ENCODE results near the gene MRC2.
A peak's percentile ranks its signal among the peaks of the same experiment; 100 is the strongest.

The MRC2 gene

DNA sequence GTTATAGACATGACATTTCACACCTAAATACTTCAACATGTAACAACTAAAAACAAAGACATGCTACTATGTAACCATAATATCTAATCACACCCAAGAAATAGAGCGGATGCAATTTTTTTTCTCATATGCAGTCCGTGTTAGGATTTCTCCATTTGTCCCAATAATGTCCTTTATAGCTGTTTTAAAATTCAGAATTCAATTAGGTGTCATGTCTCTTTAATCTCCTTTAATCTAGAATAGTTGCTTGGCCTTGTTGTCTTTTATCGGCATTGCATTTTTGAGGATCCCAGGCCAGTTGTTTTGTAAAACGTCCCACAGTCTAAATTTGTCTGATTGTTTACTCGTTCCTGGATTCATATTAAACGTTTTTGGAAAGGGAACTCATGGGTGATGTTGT lies 14.5 kb downstream of the MRC2 start:
- DNase-seq: no peak

DNA sequence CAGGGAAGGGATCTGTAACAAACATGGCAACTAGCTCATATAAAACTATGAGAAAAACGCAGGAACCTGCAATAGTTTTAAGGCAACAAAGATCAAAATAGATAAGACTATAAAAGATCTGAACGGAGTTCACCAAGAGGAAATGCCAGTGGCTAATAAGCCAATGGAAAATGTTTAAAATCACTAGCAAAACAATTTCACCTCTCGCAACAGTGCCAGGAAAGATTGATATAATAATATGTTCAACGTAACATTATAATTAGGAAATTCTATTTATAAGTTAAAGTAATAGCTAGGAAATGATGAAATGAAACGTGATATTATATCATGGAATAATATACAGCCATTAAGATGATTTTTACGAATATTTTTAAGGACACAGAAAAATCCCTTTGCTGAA lies 16.0 kb downstream of the MRC2 start:
- DNase-seq: no peak

DNA sequence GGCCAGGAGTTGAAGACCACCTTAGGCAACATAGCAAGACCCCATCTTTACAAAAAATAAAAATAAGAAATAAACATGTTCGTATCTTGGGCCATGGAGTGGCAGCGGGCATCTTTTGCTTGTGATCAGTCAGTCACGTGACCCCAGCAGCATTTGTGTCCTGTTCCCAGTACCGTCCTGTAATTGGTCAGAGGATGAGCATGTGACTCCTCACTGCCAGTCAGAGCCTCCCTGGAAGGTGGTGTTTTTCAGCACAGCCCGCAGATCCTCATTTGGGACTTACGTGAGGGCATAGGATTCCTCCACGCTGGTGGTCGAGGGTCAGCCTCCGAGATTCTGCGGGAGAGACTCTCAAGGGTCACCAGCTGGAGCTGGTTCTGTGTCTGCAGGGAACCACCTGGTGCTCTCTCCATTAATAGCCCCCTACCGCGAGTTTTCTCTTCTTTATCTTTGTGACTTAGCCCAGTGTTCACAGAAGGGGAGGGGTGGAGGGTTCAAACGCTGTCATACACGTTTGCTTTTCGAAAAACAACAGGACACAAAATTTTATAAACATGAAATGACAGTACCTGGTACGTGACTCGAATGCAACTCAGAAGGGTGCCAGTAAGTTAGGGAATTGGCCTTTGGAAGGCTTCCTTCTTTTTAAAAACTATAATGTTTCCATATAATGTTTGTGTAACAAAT lies 17.2 kb downstream of the MRC2 start:
- no peak for DNase-seq

DNA sequence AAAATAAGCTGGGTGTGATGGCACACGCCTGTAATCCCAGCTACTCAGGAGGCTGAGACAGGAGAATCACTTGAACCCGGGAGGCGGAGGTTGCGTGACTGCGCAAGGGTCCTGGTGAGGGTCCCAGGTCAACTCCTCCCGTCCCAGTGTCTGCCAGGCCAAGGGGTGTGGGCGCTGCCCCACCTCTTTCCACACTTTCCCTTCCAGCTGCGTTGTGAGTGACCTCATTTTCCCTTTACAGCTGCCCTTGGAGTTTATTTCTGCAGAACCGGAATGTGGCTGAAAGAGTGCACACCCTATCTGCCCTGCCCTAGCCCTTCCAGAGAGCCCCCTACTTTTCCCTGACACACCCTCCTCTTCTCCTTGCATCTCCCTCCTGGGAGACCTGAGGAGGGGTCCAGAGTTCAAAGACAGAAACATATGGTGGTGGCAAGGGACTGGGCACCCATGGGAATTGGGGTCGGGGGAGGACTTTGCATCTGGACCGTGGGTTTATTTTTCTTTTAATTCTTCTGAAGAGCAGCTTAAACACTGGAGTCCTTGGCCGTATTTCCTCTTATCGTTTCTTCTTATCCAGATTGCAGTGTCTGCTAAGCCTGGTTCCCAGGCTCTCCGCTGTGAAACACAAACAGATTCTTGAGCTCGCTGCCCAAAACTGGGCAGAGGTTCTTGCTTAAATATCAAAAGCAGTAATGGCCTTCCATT lies 20.9 kb downstream of the MRC2 start:
- DNase-seq: no peak

DNA sequence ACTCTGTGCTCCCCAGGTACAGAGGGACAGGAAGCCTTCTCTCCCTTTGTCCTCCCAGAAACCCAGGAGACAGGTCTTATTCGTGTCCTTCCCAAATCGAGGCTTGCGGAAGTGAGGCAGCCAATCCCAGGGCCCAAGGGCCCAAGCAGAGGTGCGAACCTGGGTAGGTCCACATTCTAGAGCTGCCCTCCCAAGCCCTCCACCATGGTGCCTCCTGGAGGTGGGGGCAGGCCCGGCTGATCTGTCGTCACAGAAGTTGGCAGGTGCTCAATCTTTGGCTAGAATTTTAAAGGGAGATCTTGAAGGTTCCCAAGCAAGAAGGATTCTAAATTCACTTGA lies 21.5 kb downstream of the MRC2 start:
- no peak for DNase-seq

DNA sequence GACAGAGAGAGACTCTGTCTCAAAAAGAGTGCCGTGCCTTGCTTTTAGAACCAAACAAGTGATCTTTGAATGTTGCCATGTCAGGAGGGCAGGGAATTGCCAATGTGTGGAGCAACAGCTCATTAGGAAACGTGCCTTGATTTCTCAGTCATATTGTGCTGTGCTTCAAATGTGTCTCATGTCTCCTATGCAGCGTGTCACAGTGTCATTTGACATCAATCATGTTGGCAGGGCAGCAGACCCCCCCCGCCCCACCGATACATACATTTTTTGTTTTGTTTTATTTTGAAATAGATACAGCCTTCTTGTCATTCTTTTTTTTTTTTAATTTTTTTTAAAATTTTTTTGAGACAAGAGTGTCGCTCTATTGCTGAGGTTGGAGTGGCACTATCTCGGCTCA lies 22.1 kb downstream of the MRC2 start:
- no peak for DNase-seq

DNA sequence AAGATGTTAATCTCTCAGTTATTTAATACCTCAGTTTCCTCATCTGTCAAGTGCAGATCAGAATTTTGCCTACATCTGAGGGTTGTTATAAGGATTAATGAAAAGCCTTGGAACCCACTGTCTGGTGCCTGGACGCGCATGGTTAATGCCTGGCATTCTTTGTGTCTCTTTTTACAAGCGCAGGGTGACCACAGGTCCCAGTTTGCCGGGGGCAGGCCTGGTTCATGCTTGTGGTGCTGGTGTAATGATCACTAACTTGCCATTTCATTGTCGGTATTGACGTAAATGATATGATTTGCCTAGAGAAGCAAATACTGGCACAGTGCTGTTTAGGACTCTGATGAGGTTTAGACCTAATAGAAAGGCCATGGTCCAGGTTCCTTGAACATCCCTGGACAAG lies 23.1 kb downstream of the MRC2 start:
- DNase-seq: no peak

DNA sequence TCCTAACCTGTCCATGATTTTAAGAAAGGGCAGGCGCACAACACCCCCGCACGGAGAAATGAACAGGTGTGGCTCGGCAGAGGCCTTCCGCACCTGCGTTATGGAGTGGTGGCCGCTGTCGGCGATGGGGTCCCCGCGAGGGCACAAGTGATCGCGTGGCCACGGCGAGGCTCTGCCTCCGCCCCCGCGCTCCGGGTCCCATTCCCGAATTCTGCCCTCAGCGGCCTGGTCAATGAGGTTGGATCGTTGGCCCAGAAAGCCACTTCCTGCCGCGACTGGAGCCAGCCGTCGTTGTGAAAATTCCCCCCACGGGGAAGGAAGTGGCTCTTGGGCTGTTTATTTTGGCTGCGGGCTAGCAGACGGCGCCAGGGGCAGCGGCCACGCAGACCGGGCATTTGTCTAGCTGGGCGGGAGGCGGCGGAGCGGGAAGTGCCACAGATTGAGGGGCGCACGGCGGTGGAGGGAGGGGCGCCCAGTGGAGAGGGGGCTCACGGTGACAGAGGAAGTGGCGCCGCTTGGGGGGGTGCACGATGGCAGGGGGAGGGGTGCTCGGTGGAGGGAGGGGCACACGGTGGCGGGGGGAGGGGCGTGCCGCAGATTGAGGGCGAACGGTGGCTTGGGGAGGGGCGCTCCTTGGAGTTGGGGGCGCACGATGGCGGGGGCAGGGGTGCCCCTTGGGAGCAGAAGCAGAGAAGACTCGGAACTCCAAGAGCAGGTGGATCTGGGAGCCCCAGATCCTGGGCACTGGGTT lies 25.0 kb downstream of the MRC2 start:
- DNase-seq: no peak

DNA sequence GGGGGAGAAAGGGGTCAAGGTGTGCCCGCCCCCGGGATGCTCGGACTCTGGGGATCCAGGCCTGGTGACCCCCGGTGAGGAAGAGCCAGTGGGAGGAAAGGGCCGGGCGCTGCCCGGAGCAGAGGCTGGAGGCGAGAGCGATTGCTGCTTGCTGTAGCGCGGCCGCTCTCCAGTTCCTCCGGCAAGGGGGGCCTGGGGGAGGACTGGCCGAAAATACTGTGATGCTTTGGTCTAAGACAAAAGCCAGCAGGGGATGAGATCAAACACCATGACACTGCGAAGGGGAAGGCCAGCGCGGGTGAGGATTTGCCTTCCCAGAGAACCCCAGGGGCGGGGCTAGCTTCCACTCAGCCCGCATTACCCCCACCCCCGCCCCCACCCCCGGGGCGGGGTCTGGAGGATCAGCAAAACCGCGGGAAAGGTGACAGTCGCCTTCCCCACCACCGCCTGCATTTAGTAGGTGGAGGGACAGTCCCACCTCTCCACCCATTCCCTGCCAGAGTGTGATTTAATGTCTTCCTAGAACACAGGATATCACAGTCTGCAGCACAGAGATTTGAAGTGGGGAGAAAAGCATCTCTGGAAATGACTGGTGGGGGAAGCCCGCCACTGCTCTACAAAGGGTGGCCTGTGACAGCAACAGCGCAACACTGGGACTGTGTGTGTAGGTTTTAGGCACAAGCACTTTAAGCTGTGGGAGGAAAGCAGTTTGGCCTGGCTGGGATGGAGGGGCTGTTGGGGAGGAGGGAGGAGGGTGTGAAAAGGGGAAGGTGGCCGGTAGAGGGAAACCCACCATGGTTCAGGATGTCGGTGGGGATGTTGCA lies 25.7 kb downstream of the MRC2 start:
- DNase-seq: peak; percentile 87 to 90

DNA sequence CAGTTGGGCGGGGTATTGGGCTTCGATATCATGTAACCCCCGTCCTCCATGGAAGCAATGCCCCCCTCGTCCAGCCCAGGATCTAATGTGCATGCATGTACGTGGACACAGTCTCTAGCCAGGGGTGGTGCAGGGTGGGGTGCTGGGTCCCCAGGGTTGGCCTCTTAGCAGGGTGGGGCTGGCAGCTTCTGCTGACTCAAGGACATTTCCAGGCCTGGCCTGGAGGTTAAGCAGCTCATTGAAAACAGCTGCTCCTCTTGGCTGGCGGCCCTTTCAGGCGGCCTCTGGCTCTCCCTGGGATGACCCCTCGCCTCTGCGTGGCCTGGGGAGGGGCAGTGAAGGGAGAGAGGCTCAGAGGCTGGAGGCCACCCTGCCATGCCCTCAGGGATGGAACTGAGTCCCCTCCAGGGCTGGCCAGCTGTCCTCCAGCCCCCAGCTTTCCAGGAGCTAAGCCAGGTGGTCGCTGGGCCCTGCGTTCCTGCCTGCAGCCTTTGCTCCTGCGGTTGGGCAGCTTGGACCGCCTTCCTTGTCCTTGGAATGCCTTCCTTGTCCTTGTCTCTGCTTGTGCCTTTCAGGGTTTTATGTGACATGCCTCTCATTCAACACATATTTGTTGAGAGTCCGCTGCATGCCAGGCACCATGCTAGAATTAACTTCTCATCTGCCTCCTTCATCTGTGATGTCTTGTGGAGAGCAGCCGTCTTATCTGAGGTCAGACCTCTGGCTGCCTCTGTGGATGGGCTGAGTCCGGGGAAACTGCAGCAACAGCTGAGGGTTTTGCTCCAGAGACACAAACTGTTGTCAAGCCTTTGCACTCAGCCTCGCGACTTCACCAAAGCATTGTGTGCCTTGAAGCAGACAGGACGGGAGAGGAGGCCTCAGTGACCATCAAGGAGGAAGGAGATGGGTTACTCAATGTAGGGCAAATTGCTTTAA lies 26.6 kb downstream of the MRC2 start:
- no peak for DNase-seq

DNA sequence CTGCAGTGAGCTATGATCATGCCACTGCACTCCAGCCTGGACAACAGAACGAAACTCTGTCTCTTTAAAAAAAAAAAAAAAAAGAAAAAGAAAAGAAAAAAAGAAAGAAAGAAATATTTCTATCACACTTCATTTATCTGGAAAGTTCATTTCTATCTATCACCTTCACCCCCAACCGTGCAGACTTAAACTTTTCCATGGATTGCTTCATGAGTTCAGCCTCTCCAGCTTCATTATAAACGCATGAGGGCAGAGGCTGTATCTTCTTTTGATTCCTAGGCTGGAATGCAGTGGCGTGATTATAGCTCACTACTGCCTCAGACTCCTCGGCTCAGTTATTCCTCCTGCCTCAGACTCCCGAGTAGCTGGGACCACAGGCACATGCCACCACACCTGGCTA lies 28.2 kb downstream of the MRC2 start:
- no peak for DNase-seq

DNA sequence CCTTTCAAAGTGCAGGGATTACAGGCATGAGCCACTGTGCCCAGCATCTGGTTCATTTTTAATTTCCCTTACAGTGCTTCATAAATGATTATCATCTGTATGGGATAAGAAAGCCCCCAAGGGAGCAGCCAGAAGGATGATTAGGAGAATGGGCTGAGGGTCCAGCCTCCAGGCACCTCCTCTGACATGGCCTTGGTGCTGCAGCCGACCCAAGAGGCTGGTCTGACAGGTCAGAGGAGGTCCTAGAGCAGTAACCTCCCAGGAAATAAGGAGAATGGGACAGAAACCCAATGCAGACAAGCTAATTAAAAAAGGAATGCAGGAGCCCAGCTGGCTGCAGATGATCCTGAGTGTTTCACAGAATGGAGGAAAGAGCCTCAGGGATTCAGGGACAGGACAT lies 29.0 kb downstream of the MRC2 start:
- DNase-seq: no peak

DNA sequence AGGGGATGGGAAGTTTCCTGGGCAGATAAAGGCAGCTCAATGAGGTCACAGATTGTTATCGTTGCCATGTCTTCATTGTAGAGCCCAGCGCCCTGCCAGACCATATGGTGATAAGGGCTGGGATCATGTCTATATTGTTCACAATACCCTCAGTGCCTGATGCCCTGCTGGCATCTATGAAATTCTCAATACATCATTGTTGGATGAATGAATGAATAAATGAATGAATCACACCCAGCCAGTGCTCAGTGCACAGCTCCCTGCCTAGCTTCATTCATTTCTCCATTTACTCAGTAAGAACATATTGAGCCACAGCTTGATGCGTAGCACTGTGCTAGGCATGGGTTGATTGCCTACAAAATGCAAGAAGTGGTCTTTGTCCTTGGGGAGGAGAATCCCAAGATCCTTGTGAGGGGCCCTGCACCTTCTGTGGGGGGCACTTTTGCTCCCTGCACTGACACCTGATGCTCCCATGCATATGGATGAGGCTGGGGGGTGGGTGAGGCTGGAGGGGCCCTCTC lies 29.7 kb downstream of the MRC2 start:
- DNase-seq: no peak

DNA sequence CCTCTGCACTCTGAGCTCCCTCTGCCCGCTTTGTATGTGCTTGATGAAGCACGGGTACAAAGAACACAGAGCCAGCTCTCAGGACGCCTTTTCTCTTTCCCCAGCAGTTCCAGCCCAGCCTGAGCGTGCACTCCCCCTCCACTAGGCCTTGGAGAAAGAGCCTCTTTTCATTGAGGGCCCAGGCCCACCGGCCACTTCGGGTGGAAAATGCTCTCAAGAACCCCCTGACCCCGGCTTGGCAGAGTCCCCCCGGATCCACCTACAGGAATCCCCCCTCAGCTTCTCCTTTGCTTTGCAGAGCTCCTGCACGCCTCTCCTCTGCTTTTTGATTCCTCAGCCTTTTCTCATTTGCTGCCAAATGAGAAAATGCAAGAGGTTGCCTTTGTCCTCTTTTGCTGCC lies 30.2 kb downstream of the MRC2 start:
- no peak for DNase-seq

DNA sequence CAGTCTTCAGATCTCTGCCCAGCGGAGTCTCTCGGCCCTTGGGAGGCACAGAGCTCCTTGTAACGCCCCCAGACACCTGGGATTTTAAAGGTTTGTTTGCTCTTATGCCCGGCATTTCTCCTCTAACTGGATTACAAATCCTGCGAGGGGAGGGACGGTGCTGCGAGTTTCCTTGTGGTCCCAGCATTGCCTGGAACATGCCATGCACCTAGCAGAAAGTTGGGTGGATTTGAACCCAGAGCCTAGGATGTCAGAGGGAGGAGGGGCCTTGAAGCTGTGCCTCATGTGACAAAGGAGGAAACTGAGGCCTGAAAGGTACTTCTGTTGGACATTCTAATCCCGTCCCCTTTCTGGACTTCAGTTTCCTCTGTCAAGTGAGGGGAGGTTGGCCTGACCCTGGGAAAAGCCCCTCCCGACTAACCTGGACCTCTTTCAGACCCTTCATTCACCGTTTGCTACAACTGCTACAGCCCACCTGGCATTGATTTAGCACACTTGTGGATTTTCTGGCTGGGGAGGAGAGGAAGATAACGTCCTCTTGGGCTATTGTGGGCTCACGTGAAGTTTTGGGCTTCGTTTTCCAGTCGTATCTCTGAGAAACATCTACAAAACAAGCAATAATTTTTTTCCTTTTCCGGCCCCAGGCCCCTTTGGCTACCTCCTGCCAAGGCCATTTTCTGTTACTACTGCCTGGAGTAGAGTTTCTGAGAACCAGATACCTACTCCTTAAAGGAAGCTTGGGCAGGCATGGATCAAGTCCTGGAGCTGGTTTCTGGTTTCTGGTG lies 30.9 kb downstream of the MRC2 start:
- DNase-seq: no peak

DNA sequence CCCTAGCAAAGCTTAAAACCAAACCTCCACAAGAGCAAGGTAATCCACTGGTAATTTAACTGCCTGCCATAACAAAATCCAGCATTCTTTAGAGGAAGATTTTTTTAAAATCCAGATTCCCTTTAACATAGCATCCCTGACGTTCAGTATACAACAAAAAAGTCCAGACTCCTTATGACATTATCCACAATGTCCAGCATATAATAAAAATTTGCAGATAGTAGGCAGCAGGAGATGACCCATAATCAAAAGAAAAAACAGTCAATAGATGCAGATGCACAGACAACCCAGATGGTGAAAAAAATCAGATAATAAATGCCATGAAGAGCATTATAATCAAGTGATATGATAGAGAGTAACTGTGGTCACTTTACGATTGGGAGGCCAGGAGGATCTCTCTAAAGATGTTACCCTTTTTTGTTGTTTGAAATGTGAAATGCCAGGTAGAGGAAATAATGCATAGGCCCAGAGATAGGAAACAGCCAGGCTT lies 33.2 kb downstream of the MRC2 start:
- DNase-seq: no peak

DNA sequence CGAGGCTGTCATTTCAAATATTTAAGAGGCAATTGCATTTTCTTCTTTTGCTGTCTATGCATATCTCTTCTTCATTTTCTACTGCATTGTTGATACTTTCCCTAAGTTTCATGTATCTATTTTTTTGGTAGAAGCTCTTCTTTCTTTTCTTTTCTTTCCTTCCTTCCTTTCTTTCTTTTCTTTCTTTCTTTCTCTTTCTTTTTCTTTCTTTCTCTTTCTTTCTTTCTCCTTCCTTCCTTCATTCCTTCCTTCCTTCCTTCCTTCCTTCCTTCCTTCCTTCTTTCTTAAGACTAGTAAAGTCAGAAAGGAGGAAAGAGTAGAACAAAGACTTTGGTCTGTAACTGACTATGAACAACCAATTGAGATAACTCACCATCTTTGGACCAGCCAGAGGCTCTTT lies 33.9 kb downstream of the MRC2 start:
- no peak for DNase-seq

DNA sequence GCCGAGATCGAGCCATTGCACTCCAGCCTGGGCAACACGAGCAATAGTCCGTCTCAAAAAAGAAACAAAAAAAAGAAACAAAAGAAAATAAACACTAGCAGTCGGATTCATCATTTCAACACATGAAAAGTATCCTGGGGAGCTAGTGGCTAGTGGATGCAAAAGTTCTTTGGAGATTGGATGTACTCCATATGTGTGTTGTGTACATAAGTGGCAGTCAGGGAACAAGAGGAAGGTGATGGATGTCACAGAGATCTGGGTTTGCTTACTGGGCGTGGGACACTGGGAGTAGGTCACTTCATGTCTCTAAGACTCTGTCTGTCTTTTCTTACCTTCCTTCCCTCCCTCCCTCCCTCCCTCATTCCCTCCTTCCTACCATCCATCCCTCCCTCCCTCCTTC lies 35.4 kb downstream of the MRC2 start:
- DNase-seq: no peak

DNA sequence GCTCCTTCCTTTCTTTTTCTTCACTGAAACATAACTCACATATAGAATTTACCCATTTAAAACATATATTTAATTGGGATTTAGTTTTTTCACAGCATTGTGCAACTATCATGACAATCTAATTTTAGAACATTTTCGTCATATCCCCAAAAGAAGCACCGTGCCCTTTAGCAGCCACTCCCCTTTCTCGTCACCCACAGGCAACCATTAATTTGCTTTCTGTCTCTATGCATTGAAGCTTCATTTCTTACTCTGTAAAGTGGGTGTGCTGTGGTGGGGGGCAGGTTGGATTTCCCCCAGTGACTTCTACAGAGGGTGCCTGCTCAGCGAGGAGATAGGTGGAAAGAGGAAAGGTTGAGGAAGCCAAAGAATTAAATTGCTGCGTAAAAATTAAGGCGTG lies 35.8 kb downstream of the MRC2 start:
- no peak for DNase-seq

DNA sequence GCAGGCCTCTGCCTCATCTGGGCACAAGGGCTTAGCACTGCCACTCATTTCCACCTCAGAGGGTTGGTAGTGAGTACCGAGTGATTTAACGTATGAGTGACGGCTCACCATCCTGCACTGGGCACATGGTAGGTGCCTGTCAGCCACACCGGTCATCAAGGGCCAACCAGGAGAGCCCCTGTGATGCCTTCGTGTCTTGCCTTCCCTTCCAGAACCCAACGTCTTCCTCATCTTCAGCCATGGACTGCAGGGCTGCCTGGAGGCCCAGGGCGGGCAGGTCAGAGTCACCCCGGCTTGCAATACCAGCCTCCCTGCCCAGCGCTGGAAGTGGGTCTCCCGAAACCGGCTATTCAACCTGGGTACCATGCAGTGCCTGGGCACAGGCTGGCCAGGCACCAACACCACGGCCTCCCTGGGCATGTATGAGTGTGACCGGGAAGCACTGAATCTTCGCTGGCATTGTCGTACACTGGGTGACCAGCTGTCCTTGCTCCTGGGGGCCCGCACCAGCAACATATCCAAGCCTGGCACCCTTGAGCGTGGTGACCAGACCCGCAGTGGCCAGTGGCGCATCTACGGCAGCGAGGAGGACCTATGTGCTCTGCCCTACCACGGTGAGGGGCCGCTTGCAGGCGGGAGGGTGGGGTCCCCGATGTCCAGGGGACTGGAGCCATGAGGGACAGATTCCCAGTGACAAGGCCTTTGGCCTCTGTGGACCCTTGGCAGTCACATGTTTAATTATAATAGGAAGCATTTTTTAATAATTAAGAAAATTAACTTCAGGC lies 37.1 kb downstream of the MRC2 start:
- no peak for DNase-seq

Measured in stimulated activated CD4-positive, alpha-beta T cell treated with anti-CD3 and anti-CD28 coated beads, Interleukin-4, amount 100 ng/mL, for 4 hours (primary cell).